SU-DHL-6 (cell line): ENCODE results near the gene P2RX6.

ENCODE experiments used
- EZH2phosphoT487 ChIP-seq: fragments of 200-600 bp; sonication (generic), shearing (Covaris generic); conservative IDR thresholded peaks from 2 replicates; pipeline ENCODE4 v1.6.1; 2018; ENCODE audit warnings: mild to moderate bottlenecking, antibody characterized with exemption, low read length, moderate library complexity, mixed read lengths
- TF ChIP-seq, protein P1 (sequence below): fragments of 200-600 bp; sonication (generic); IDR thresholded peaks from one replicate; pipeline ENCODE4 v1.5.1; 2017; ENCODE audit warnings: antibody characterized with exemption, mild to moderate bottlenecking, low read length, moderate library complexity; ENCODE audit not compliant: insufficient read depth, poor library complexity, severe bottlenecking

DNA sequence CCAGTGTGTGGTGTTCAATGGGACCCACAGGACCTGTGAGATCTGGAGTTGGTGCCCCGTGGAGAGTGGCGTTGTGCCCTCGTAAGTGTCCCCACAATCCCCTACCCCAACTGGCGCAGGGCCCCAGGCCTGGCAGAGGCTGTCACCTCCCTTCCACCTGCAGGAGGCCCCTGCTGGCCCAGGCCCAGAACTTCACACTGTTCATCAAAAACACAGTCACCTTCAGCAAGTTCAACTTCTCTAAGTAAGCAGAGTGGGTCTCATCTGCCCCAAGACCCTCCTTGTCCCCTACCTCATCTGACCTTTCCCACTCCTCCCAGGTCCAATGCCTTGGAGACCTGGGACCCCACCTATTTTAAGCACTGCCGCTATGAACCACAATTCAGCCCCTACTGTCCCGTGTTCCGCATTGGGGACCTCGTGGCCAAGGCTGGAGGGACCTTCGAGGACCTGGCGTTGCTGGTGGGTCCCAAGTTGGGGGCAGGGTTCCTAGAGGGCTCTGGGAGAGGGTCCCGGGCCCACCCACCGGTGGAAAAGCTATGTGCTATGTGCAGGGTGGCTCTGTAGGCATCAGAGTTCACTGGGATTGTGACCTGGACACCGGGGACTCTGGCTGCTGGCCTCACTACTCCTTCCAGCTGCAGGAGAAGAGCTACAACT lies 8.1 kb downstream of the P2RX6 start:
- TF ChIP-seq, protein P1, sequence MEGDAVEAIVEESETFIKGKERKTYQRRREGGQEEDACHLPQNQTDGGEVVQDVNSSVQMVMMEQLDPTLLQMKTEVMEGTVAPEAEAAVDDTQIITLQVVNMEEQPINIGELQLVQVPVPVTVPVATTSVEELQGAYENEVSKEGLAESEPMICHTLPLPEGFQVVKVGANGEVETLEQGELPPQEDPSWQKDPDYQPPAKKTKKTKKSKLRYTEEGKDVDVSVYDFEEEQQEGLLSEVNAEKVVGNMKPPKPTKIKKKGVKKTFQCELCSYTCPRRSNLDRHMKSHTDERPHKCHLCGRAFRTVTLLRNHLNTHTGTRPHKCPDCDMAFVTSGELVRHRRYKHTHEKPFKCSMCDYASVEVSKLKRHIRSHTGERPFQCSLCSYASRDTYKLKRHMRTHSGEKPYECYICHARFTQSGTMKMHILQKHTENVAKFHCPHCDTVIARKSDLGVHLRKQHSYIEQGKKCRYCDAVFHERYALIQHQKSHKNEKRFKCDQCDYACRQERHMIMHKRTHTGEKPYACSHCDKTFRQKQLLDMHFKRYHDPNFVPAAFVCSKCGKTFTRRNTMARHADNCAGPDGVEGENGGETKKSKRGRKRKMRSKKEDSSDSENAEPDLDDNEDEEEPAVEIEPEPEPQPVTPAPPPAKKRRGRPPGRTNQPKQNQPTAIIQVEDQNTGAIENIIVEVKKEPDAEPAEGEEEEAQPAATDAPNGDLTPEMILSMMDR = no peak
- no peak for TF ChIP-seq EZH2phosphoT487
